Measurements from ENCODE around the gene CCDC121. TPM values are rescaled to one million over a fixed set of nuclear protein-coding genes. Genes with fewer than 3 reads are reported as not detected.

Gene CCDC121
- total RNA-seq, 4 donors from 2014 or later = 1.8 to 11.6 (median 2.5) TPM

DNA sequence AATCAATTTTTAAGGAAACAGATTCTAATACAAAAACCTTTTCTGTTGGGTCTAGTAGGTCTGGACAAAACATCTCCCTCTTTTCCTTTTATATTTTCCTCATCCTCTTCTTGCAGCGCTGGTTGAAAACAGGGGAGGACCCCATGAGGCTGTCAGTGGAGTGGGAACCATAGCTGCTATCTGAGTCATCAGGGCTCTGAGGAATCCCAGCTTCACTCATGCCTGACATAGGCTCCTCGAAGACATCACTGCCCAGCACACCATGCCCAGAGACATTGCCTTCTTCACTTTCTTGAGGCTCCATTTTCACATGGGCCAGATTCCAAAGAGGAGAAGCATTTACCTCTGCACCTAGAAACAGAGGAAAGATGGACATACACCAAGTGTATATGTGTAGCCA, 24.6 kb upstream of the CCDC121 start:
- H3K9me3 ChIP-seq = no peaks in the 10 kb centered on the region
- H3K36me3 ChIP-seq = peaks cover 0 to 91% (median 0%) of the 10 kb centered on the region in 3 donors
- H3K27me3 ChIP-seq = no peaks in the 10 kb centered on the region
- no peaks in the 10 kb centered on the region for H3K4me1 ChIP-seq
- TF ChIP-seq, protein P1, sequence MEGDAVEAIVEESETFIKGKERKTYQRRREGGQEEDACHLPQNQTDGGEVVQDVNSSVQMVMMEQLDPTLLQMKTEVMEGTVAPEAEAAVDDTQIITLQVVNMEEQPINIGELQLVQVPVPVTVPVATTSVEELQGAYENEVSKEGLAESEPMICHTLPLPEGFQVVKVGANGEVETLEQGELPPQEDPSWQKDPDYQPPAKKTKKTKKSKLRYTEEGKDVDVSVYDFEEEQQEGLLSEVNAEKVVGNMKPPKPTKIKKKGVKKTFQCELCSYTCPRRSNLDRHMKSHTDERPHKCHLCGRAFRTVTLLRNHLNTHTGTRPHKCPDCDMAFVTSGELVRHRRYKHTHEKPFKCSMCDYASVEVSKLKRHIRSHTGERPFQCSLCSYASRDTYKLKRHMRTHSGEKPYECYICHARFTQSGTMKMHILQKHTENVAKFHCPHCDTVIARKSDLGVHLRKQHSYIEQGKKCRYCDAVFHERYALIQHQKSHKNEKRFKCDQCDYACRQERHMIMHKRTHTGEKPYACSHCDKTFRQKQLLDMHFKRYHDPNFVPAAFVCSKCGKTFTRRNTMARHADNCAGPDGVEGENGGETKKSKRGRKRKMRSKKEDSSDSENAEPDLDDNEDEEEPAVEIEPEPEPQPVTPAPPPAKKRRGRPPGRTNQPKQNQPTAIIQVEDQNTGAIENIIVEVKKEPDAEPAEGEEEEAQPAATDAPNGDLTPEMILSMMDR (IDR thresholded peaks at IDR 0.05) = no peak
- TF ChIP-seq POLR2A (IDR thresholded peaks at IDR 0.05) = no peak
- no peak overlapping the region for H3K27ac ChIP-seq
- no peak for DNase-seq
- no peak overlapping the region for H3K4me3 ChIP-seq

DNA sequence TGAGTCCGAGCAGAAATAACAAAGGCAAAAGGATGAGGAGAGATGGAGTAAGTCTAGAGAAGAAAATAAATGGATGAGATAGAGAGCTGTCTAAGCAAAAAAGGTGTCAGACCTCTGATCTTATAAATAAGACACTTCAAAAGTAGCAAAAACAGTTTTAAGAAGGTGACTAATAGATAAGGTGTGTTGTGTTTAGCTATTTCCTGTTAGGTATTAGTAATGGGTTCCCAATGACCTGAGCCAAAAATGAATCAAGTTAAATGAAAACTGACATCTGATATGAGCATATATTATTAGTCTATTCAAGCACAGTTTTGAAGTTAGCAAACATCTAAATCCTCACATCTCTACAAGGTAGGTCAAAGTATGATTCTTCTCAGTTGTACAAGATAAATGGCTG, 24.0 kb upstream of the CCDC121 start:
- Histone ChIP-seq H3K4me3 (no peak overlapping the region), H3K27me3 (no peaks in the 10 kb centered on the region), H3K27ac (no peak overlapping the region), H3K9me3 (no peaks in the 10 kb centered on the region), H3K4me1 (no peaks in the 10 kb centered on the region), H3K36me3 (peaks cover 0 to 98% (median 0%) of the 10 kb centered on the region in 3 donors)
- TF ChIP-seq, protein P1 (IDR thresholded peaks at IDR 0.05) = no peak
- no peak for TF ChIP-seq POLR2A (IDR thresholded peaks at IDR 0.05)
- DNase-seq = no peak

DNA sequence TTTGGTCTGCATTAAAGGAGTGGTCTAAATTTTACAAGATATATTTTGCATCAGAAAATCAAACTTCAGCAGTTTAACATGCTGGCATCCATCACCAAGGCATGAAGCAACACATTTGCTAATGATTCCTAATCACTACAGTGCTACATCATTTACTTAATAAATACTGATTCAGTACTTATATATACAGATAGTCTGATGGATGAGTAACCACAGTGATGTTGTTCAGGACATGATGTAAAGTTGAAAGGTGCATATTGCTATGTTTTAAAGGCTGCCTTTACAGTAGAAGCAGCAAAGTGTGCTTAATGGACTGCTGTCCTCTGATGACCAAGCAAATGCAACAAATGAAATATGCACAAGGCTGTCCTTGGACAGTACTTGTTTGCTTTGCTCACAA, 23.5 kb upstream of the CCDC121 start:
- no peak overlapping the region for H3K4me3 ChIP-seq
- TF ChIP-seq, protein P1 (IDR thresholded peaks at IDR 0.05) = no peak
- TF ChIP-seq POLR2A (IDR thresholded peaks at IDR 0.05) = no peak
- no peak overlapping the region for H3K27ac ChIP-seq
- peaks cover 0 to 99% (median 0%) of the 10 kb centered on the region in 3 donors for H3K36me3 ChIP-seq
- no peaks in the 10 kb centered on the region for H3K27me3 ChIP-seq
- no peaks in the 10 kb centered on the region for H3K9me3 ChIP-seq
- DNase-seq = no peak
- H3K4me1 ChIP-seq = no peaks in the 10 kb centered on the region

DNA sequence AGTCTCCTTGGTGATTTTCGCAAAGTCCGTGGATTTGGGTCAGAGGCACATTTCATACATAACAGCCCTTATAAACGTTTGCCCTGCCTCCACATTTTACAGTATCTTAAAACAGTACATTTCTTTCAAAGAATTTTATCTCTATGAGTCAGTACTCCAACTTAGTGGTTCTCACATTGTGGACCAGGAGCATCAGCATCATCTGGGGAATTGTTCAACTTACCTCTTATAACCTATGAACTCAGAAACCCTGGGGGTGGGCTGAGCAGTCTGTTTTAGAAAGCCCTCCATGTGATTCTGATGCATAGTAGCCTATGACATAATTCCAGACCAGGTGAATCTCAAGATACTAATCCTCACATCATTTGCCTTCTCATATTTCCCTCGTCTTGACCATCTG, 22.2 kb upstream of the CCDC121 start:
- Histone ChIP-seq H3K4me1 (no peaks in the 10 kb centered on the region), H3K4me3 (no peak overlapping the region), H3K36me3 (peaks cover 0 to 98% (median 0%) of the 10 kb centered on the region in 3 donors), H3K9me3 (no peaks in the 10 kb centered on the region), H3K27me3 (no peaks in the 10 kb centered on the region), H3K27ac (no peak overlapping the region)
- DNase-seq = no peak
- no peak for TF ChIP-seq POLR2A (IDR thresholded peaks at IDR 0.05)
- TF ChIP-seq, protein P1 (IDR thresholded peaks at IDR 0.05) = no peak

DNA sequence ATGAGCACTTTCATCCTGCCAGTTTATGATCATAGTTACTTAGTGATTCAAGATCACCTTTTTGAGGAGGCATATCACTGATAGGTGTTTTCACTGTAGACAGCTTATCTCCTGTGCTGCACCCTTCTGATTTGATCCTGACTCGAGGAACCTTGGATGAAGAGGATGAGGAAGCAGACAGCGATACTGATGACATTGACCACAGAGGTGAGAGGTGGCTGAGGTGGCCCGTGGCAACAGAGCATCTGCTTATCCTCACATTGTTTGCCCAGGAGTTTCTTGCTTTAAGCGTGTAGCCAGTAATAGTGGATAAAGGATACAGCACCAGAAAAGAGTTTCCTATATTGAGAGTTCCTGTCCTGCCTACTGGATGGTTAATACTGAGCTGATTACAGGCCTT, 18.9 kb upstream of the CCDC121 start:
- no peaks in the 10 kb centered on the region for H3K4me1 ChIP-seq
- H3K27ac ChIP-seq = no peak overlapping the region
- TF ChIP-seq, protein P1 (IDR thresholded peaks at IDR 0.05) = no peak
- no peak for TF ChIP-seq POLR2A (IDR thresholded peaks at IDR 0.05)
- H3K4me3 ChIP-seq = no peak overlapping the region
- no peaks in the 10 kb centered on the region for H3K27me3 ChIP-seq
- DNase-seq = no peak
- H3K9me3 ChIP-seq = no peaks in the 10 kb centered on the region
- H3K36me3 ChIP-seq = peaks cover 0 to 93% (median 0%) of the 10 kb centered on the region in 3 donors

DNA sequence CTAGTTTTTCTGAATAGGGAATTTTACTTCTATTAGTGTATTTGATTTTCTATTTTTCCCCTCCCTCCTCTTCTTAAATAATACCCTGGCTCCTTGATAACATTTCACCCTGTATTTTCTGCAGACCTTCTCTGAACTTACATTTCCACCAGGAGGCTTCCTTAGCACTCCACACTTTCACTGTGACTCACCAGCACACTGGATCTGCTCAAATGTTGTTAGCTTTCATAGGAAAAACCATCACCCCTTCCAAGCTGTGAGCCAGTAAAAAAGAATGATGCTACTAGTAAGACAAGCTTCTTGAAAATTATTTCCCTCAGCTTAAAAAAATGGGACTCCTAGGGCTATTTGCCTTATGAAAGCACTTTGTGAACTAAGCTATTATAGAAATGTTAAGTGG, 18.5 kb upstream of the CCDC121 start:
- Histone ChIP-seq H3K9me3 (no peaks in the 10 kb centered on the region), H3K36me3 (peaks cover 0 to 93% (median 0%) of the 10 kb centered on the region in 3 donors), H3K27ac (no peak overlapping the region), H3K4me1 (no peaks in the 10 kb centered on the region), H3K27me3 (no peaks in the 10 kb centered on the region), H3K4me3 (no peak overlapping the region)
- no peak for TF ChIP-seq POLR2A (IDR thresholded peaks at IDR 0.05)
- TF ChIP-seq, protein P1 (IDR thresholded peaks at IDR 0.05) = no peak
- DNase-seq = no peak
